ENCODE results near the gene FLT3.

The FLT3 gene

DNA sequence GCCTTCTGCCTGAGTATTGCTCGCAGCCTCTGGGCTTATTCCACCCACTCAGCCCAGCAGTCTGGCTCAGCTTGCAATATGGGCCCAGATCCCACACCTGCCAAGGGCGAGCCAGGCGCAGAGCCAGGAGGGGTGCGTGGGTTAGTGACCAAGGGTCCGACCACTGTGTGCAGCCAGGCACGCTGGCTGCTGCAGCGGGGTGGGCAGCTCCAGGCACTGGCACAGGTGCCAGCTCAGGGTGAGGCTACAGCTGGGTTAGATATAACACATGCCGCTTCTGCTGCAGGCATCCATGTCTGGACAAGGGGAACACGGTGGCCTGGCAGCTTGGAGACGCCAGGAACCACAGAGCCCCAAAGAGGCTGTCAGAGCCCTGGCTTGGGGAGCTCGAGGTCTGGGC, 99.3 kb downstream of the FLT3 start:
- TF ChIP-seq, protein P1, sequence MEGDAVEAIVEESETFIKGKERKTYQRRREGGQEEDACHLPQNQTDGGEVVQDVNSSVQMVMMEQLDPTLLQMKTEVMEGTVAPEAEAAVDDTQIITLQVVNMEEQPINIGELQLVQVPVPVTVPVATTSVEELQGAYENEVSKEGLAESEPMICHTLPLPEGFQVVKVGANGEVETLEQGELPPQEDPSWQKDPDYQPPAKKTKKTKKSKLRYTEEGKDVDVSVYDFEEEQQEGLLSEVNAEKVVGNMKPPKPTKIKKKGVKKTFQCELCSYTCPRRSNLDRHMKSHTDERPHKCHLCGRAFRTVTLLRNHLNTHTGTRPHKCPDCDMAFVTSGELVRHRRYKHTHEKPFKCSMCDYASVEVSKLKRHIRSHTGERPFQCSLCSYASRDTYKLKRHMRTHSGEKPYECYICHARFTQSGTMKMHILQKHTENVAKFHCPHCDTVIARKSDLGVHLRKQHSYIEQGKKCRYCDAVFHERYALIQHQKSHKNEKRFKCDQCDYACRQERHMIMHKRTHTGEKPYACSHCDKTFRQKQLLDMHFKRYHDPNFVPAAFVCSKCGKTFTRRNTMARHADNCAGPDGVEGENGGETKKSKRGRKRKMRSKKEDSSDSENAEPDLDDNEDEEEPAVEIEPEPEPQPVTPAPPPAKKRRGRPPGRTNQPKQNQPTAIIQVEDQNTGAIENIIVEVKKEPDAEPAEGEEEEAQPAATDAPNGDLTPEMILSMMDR (IDR thresholded peaks at IDR 0.05; ENCODE audit: low read depth, low read length, missing control alignments) = no peak
- in situ Hi-C loops (cut with HindIII; ENCODE audit: low sequenced_read_pairs) = no loop called here
- DNase-seq (ENCODE audit: low read depth) = no peak
- H3K4me3 ChIP-seq (ENCODE audit: low read depth, low read length) = no peak overlapping the region

DNA sequence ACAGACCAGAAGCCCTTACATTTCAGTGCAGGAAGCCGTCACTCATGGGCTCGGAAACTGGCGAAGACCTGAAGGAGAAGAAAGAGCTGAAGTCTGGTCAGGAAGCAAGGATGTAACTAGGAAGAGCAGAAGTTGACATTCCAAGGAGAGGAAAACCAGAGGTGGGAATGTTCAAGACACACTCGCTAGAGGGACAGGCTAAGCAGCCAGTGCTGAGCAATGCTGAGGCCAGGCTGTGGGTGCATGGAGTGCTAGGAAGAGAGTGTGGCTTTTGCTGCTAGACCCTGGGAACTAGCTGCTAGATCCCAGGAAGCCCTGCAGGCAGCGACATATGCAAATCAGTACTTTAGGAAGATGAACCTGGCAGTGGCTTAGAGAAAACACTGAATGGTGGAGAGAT, 99.8 kb downstream of the FLT3 start:
- no peak for DNase-seq (ENCODE audit: low read depth)
- H3K4me3 ChIP-seq (ENCODE audit: low read depth, low read length) = no peak overlapping the region
- in situ Hi-C loops (cut with HindIII; ENCODE audit: low sequenced_read_pairs) = no loop called here
- TF ChIP-seq, protein P1 (IDR thresholded peaks at IDR 0.05; ENCODE audit: low read depth, low read length, missing control alignments) = no peak

DNA sequence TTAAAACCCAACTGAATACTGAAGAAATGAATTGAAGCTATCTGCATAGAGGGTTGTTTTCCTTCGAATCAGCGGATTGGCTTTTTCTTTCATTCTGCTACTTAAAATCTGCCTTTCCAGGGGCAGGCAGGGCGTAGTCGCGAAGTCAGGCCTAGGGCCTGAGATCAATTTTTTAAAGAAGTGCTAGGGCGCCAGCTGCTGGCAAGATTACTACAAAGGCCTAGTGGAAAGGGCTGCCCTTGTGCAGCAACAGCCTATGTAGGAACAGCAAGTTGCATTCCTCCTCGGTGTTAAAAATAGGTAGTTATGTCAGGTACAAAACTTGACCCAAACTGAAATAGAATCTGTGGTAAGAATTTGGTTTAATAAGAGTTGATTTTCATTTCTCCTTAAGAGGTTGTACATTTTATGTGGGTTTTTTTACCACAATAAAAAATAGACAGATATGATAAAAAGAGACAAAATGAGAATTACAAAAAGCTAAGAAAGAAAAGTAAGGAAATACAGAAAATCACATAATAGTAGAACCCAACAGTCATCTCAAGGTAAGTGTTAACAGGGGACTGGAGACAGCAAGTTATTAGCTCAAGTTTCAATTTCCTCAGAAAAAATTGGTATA, 102.4 kb downstream of the FLT3 start:
- DNase-seq (ENCODE audit: low read depth) = no peak
- TF ChIP-seq, protein P1 (IDR thresholded peaks at IDR 0.05; ENCODE audit: low read depth, low read length, missing control alignments) = peak; percentile 51
- H3K4me3 ChIP-seq (ENCODE audit: low read depth, low read length) = no peak overlapping the region
- in situ Hi-C loops (cut with HindIII; ENCODE audit: low sequenced_read_pairs) = no loop called here

DNA sequence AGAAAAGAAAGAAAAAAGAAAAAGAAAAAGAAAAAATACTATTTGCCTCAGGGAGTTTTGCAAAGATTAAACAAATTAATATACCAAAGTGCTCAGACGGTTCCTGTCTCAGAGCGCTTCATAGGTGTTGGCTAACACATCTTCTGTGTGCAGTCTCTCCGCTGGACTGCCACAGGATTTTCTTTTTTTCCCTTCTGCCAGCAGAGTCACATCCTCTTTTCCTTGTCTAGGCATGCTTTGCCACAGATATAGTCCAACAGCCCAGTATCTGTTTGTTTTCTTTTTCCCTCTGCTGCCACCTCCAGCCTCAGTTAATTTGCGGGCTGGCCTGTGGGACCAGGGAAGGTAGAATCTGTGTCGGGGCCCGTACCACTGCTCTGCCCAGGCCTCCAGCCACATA, 108.5 kb downstream of the FLT3 start:
- no peak for DNase-seq (ENCODE audit: low read depth)
- TF ChIP-seq, protein P1 (IDR thresholded peaks at IDR 0.05; ENCODE audit: low read depth, low read length, missing control alignments) = no peak
- in situ Hi-C loops (cut with HindIII; ENCODE audit: low sequenced_read_pairs) = no loop called here
- H3K4me3 ChIP-seq (ENCODE audit: low read depth, low read length) = no peak overlapping the region

DNA sequence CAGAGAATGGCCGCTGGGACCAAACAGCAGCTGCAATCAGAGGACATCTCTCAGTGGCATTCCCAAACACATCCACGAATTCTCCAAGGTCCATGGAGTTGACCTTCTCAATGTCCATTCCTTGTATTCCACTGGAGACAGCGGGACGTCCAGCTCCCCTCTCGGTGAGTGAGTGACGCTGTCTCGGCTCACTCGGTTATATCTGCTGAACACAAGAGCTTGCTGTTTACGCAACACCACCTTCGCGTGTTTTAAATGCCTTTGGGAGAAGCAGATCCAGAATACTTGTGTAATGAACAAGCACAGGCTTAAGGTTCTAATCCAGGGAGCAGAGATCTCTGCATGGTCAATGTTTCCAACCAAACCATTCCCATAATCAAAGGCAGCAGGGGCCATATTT, 111.9 kb downstream of the FLT3 start, which contains the start of gene URAD:
Gene URAD (minus strand): TSS at position 174 of the 400 bp plus-strand sequence. CDS start 56 bp downstream, at position 118.
- in situ Hi-C loops (cut with HindIII; ENCODE audit: low sequenced_read_pairs) = no loop called here
- TF ChIP-seq, protein P1 (IDR thresholded peaks at IDR 0.05; ENCODE audit: low read depth, low read length, missing control alignments) = no peak
- no peak within 1 kb of the TSS for H3K4me3 ChIP-seq (ENCODE audit: low read depth, low read length)
- DNase-seq (ENCODE audit: low read depth) = no peak

DNA sequence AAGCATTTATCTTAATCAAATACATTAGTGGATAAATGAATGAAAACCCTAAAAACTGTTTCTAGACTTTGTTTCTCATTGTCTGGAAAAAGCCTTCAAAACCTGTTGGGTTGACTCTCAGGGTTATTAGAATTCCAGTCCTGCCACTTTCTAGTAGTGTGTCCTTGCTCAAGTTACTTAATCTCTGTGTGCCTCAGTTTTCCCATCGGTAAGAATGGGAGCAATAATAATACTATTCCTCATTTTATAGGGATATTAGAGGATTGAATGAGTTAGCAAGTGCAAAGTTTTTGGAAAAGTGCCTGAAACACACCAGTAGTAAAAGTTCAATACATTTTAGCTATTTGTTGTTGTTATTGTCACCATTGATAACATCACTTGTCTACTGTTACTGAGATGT, 114.8 kb downstream of the FLT3 start:
- in situ Hi-C loops (cut with HindIII; ENCODE audit: low sequenced_read_pairs) = no loop called here
- H3K4me3 ChIP-seq (ENCODE audit: low read depth, low read length) = no peak overlapping the region
- TF ChIP-seq, protein P1 (IDR thresholded peaks at IDR 0.05; ENCODE audit: low read depth, low read length, missing control alignments) = no peak
- no peak for DNase-seq (ENCODE audit: low read depth)

All from astrocyte of the cerebellum (primary cell).